Hematopoietic multipotent progenitor cell (in vitro differentiated cells): ENCODE results near the gene PUSL1. TPM values are rescaled to one million over a fixed set of nuclear protein-coding genes. Genes with fewer than 3 reads are reported as not detected.

Experiments
- DNase-seq, 3 donors: peaks; one replicate each; pipeline ENCODE4 v3.0.0-alpha.2; 2011 to 2015; ENCODE audit warnings: low read depth in 2 of 3, low spot score in 2 of 3
- total RNA-seq: library from RNA; depleted of rRNA; stranded (reverse); fragments of >200 nt; gene quantifications from one replicate; pipeline ENCODE4 v1.2.3, GENCODE V29; 2012

Gene PUSL1
- total RNA-seq, 1 donor, result 19.4 TPM

DNA sequence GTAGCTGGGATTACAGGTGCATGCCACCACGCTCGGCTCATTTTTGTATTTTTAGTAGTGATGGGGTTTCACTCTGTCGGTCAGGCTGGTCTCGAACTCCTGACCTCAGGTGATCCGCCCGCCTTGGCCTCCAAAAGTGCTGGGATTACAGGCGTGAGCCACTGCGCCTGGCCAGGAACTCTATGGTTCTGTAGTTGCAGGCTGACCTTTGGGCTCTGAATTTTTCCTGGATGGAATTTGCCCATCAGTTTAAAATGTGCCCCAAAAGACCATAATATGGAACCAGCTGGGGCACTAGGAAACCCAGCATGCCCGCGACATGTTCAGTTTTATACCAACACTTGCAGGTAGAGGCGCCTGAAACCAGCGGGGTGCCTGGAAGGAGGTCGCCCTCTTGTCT lies 29.8 kb upstream of the PUSL1 start:
- DNase-seq, result no peak

DNA sequence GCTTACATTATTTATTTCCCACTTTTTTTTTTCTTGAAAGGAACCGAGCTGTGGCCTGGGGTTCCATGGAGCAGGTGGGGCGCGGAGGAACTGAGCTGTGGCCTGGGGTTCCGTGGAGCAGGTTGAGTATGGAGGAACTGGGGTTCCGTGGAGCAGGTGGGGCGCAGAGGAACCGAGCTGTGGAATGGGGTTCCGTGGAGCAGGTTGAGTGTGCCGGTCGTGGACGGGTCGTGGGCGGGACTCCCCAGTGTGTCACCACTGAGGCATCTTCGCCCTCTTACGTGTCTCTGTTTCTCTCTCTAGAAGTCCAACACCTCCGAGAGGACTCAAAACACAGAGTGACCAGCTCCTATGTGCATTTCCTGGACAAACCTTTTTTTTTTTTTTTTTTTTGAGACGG lies 29.4 kb upstream of the PUSL1 start:
- DNase-seq, result no peak

DNA sequence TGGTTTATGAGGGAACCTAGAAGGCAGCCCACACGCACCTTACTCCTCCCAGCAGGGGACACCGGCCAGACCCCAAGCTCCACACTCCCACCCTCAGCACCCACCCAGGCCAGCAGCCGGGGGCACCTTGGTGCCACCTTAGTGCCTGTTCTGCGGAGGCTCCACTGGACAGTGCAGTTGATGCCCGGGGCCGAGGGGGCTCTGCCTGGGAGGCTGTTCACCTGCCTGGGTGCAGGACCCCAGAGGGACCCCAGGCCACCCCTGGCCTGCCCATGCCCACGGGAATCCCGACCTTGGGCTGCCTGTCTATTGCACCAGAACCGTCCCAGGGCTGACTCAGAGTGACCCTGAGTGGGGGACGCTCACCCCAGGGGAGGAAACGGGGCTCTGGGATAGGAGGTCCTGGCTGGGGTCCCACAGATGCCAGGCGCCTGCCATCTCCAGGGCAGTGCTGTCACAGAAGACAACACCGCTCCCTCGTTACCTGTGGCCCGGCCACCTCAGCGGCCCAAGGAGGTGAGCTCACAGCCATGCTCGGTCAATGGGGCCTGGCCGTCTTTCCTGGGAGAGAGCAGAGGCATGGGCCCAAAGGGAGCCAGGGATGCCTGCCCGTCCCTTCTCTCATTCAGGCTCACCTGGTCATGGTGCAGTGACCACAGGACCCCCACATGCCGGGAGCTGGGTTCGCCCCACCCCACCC lies 27.5 kb upstream of the PUSL1 start:
- no peak for DNase-seq

DNA sequence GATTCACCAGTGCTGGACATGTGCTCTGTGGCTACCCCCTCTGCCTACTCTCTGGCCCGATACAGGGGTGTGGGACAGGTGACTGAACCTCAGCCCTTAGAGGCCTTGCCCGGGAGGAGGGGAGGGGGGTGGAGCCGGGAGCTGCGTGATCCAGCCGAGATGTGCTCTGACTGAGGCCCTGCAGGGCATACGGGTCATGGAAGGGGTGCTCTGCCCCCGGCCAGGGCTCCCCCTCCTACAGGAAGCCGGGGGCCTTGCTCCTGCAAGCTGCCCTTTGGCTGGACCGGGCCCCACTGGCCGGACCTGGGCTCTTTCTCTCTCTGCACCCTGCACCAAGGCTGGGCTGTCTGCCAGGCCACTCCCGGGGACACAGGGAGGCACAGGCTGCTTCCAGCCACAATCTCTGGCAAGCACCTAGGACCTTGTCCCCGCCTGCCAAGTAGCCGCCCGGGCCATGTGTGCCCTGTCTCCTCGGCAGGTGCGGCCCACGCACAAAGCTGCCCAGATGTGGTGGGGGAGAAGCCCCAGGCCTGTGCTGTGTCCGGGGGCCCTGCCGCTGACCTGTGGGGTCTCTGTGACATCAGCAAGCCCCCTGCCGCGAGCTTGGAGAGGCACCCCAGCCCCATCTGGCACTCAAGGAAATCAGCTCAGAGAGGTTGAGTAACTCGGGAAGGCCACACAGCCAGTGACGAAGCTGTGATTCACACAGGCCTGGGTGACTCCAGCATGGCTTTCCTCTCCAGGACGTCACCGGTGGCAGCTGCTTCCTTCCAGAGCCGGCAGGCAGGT lies 26.7 kb upstream of the PUSL1 start:
- no peak for DNase-seq

DNA sequence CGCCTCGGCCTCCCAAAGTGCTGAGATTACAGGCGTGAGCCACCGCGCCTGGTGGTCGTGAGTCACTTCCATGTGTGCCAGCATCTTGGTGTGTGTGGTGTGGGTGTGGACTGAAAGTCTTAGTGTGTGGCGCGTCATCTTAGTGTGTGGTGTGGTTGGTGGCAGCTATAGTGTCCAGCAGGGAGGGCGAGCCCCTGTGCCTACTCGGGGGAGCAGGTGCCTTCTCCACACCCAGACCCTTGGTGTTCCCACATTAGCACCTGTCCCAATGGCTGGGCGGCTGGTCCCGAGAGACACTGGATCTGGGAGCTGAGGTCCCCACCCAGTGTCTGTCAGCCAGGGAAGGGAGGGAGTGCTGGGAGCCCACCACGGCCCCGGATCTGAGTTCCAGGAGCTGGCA lies 25.4 kb upstream of the PUSL1 start:
- DNase-seq, result no peak

DNA sequence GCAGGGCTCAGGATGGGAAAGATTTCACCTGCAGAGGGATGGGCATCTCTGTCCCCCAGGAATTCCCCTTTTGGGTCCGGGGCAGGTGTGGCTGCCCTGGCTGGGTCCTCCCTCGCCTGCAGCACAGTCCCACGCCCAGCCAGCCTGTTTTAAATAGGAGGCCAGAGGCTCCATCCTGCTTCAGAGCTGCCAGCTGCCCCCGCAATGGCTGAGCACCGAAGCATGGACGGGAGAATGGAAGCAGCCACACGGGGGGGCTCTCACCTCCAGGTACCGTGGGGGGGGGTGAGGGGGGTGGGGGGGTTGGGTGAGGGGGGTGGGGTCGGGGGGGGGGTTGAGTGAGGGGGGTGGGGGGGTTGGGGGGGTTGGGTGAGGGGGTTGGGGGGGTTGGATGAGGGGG lies 24.6 kb upstream of the PUSL1 start:
- peak in 1 of 3 donors; percentile 22 for DNase-seq

DNA sequence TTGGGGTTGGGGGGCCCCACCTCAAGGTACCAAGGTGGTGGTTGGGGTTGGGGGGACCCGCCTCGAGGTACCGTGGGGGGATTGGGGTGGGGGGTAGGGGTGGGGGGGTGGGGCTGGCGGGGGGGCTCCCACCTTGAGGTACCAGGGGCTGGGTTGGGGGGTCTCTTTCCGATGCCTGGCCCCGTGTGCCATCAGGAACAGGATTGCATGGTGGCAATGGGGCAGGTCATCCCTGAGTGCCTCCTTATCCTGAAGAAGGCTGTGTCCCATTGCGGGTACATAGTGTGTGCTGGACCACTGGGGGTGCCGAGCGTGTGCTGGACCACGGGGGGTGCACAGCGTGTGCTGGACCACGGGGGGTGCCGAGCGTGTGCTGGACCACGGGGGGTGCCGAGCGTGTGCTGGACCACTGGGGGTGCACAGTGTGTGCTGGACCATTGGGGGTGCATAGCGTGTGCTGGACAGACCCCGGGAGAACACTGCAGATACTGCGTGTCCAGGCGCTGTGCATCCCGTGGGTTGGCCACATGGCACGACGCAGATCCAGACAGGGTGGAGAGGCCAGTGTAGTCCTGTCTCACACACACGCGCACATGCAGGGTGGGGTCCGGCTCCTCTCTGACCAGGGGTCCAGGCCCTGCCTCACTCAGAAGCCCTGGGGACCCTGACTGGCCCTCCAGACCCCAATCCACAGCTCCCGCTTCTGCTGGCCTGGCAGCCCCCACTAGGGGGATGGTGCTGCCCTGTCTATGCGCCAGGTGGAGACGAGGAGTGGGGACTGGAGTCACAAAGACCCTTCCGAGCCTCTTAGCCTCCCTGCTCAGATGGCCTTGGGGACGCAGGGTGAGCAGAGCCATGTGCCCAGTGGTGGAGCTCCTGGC lies 23.9 kb upstream of the PUSL1 start:
- no peak for DNase-seq

DNA sequence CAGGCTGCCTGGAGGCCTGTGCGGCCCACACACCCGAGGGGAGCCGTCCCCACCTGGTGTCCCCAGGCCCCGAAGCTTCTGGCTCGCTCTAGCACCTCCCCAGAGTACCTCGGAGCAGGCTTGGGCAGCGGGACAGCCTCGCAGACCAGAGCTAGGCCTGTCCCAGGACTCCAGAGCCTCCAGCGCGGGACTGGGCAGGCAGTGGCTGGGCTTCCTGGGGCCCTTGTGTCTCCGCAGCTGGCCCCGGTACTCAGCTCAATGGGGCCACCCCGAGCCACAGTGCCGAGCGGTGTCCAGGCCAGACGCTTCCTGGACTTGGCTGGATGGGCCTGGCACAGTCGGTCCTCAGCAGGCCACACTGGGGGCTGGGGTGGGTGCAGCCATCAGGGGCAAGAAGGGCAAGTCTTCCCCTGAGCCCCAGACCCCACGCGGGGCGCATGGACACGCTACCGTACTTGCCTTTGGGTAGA lies 23.3 kb upstream of the PUSL1 start:
- DNase-seq, result no peak

DNA sequence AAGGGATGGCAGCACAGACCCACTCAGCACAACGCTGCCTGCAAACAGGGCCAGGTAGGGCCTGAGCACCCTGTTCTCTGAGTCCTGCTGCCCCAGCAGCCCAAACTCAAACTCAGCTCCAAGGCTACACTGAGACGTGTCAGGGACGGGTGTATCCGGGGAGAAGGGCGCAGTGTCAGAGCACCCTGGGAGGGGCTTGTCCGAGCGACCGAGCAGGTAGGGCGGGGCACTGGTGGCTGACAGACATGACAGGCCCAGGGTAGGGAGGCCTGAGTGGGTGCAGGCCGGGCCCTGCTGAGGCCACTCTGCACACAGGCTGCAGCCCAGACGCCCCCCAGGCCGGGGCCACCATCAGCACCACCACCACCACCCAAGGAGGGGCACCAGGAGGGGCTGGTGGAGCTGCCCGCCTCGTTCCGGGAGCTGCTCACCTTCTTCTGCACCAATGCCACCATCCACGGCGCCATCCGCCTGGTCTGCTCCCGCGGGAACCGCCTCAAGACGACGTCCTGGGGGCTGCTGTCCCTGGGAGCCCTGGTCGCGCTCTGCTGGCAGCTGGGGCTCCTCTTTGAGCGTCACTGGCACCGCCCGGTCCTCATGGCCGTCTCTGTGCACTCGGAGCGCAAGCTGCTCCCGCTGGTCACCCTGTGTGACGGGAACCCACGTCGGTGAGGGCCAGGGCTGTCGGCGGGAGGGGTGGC lies 22.6 kb upstream of the PUSL1 start:
- DNase-seq, result no peak

DNA sequence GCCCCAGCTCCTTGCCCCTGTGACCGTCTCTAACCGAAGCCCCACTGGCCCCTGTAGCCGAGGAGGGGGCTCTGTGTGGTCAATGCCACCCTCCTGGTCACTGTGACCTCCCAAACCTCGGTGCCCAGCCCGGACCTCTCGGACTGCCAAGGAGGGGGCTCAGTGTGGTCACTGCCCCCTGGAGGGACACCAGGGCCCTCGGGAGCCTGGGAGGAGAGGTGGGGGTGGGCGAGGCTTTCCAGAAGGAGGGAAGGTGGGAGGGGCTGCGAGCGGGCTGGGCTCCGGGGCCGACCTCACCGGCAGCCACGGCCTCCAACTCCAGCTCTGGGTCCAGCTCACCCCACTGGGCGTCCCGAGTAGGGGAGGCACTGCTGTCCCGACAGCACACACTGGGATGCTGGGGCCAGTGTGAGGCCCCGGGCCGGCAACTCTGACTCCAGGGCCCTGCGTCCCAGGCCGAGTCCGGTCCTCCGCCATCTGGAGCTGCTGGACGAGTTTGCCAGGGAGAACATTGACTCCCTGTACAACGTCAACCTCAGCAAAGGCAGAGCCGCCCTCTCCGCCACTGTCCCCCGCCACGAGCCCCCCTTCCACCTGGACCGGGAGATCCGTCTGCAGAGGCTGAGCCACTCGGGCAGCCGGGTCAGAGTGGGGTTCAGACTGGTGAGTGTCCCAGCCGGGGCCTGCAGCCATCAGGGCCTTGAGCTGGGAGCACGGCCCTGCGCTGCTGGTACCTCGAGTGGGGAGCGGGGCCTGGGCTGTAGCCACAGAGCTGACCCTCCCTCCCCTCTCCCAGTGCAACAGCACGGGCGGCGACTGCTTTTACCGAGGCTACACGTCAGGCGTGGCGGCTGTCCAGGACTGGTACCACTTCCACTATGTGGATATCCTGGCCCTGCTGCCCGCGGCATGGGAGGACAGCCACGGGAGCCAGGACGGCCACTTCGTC lies 21.8 kb upstream of the PUSL1 start:
- DNase-seq, result no peak

DNA sequence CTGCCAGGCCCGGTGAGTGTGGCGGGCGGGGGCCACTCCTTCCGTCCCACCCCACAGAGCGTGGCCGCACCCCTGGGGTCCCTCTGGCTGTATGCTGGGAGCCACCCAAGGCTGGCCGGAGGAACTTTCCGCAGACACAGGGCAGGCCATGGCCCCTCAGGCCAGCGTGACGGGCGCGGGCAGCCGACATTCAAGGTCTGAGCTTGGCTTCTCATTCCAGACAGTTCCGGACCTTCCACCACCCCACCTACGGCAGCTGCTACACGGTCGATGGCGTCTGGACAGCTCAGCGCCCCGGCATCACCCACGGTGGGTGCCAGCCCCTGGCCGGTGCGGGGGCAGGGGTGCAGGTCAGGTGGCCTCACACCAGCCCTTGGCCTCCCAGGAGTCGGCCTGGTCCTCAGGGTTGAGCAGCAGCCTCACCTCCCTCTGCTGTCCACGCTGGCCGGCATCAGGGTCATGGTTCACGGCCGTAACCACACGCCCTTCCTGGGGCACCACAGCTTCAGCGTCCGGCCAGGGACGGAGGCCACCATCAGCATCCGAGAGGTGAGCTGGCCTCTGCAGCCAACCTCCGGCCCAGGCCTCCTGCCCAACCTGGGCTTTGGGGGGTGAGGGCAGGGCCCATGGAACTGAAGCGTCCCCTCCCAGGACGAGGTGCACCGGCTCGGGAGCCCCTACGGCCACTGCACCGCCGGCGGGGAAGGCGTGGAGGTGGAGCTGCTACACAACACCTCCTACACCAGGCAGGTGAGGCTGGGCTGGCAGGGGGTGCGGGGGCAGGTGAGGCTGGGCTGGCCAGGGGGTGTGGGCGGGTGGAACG lies 20.9 kb upstream of the PUSL1 start:
- no peak for DNase-seq

DNA sequence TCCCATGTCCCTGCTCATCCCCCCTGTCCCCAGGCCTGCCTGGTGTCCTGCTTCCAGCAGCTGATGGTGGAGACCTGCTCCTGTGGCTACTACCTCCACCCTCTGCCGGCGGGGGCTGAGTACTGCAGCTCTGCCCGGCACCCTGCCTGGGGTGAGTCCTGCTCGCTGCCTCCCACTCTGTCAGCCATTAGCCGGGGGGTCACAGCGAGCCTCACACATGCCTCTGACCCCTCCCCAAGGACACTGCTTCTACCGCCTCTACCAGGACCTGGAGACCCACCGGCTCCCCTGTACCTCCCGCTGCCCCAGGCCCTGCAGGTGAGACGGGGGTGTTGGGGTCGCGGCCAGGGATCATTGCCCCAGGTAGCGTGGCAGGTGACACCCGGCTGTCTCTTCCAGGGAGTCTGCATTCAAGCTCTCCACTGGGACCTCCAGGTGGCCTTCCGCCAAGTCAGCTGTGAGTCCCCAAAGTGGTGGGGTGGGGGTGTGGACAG lies 18.1 kb upstream of the PUSL1 start:
- DNase-seq, result peak in 2 of 3 donors; percentile 41 to 62

DNA sequence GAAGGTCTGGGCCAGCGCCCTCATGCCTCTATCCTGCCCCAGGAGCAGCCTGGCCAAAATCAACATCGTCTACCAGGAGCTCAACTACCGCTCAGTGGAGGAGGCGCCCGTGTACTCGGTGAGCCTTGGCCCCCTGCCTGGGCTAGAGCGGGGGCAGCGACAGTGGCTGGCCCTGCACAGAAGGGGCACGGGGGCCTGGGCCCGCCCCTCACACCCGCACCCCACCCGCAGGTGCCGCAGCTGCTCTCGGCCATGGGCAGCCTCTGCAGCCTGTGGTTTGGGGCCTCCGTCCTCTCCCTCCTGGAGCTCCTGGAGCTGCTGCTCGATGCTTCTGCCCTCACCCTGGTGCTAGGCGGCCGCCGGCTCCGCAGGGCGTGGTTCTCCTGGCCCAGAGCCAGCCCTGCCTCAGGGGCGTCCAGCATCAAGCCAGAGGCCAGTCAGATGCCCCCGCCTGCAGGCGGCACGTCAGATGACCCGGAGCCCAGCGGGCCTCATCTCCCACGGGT lies 17.3 kb upstream of the PUSL1 start:
- DNase-seq, result no peak

DNA sequence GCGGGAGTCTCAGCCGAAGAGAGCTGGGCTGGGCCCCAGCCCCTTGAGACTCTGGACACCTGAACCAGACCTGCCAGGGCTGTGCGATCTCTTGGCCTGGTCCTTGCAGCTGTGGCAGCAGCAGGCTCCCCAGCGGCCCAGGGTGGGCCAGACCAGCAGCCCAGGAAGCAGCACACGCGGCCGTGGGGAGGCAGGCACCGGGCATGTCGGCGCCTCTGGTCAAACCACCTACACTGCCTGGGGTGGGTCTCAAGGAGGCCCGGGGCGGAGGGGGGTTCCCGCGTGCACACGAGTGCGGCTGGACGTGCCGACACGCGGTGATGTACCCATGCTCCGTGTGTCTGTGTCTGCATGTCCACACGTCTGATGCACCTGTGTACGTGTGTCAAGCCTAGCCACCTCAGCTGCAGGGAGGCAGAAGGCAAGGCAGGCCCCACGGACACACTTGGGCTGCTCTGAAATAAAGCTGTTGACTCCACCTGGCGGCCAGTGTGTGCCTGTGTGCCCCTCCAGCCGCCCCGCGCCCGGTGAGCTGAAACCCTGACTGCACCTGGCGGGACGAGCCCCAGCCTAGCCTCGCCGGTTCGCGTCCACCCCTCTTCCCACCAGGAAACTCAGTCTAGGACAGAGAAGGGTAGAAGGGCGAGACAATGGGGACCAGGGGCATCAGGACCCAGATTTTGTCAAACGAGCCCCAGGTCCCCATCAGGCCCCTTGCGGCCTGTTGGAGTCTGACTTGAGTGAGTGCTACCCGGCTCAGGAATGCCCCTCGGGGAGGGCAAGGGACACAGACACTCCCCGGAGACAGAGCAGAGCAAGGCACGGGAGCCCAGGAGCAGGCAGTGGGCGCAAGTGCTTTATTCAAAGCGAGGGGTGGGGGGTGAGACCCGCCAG lies 16.6 kb upstream of the PUSL1 start:
- DNase-seq, result peak; percentile 48 to 79 (median 62)

DNA sequence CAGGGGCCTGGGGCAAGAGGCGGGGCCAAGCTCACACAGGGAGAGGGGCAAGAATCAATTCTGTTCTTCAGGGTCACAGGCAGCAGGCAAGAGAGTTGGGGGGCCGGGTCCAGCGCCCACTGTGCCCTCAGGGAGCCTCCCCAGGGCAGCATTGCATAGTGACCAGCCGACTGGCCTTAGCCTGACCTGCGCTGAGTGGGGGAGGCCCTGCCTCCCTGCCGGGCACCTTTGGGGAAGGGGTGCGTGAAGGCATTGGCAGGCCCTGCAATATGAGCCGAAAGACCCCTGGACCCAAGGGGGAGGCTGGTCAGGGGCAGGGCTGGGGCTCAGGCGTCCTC lies 16.0 kb upstream of the PUSL1 start:
- no peak for DNase-seq

DNA sequence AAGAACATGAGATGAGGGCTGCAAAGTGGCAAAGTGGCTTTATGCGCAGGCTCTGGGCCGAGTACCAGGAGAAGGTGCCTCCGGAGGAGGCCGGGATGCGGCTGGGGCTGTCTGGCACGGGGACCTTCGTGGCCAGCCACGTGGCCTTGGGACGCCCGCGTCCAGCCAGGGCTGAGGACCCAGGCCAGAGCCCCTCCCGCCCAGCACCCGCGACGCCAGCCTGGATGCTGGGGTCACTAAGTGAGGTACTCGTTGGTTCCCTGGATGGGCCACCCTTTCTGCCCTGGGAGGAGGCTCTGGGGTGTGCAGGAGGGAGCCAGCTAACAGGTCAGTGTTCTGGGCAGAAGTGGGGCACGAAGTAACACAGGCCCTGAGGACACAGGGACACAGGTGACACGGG lies 15.5 kb upstream of the PUSL1 start:
- DNase-seq, result no peak
